NCI-H226 (cell line): ENCODE measurements around the gene RABAC1.
"Not testable (repeated sequence)": the region's sequence is repeated elsewhere in the genome, so short reads cannot be mapped to it uniquely, and the experiment has no call there.

Experiments
- DNase-seq: peaks from one replicate; pipeline ENCODE4 v3.0.0-alpha.2; 2015

The RABAC1 gene, protein sequence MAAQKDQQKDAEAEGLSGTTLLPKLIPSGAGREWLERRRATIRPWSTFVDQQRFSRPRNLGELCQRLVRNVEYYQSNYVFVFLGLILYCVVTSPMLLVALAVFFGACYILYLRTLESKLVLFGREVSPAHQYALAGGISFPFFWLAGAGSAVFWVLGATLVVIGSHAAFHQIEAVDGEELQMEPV

DNA sequence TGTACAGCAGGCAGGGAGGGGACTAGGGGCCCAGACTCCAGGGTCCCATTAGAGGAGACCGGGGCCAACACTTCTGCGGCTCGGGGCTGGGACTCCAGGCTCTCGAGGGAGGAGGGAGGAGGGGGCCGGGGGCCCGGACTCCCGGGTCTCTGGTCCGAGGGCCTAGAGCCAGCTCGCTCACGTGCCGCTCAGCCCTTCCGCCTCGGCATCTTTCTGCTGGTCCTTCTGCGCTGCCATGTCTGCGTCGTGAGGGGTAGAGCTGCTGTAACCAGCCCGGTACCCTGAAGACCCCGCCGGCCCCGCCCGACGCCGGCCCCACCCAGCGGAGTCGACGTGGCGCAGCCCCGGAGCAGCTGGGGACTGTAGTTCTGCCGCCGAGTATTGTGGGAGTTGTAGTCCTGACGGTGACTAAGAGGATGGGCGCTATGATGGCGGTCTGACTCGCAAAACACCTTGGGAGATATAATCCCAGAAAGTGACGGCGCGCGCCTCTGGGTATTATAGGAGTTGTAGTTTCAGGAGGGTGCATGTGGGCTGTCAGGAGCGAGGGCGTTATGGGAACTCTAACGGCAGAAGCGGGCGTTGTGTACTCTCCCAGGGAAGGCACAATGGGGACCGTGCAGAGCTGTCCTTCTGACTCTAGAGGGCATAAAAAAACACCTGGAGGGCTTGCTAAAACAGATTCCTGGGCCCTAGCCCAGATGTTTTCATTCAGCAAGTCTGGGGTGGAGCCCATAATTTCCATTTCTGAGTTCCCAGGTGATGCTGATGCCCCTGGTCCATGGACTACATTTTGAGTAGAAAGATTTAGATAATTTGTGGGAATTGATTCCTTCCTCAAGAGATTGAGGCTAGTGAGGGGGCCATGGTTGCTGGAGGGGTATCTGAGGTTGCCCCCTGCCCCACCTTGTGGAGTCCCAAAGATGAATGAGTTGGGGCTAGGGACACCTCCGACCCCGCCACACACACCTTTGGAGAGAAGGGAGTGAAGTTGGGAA lies at the start of gene RABAC1:
RABAC1 (minus strand) TSS at position 266 of the 998 bp plus-strand sequence; CDS start at position 237, 29 bp downstream.
- DNase-seq = peak; percentile 90

DNA sequence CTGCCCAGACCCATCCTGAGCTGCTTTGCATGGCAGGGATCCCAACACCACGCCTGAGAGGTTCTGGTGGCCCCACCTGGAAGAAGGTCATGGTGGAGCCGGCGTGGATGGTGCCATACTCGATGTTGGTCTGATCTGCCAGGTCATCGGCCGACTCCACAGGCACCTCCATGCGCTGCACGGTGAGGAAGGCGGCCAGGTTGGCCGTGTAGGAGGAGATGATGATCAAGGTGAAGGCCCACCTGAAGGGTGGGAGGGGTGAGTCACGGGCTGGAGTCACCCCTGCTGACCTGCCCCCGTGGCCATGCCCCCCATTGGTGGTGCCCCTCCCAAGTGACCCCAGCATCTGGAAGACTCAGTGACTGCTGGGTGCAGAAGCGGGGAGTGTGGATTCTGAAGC lies 47.4 kb upstream of the RABAC1 start:
- no peak for DNase-seq

GRCh38 chr19:42005504-42005903 lies 46.4 kb upstream of the RABAC1 start:
- DNase-seq = peak; percentile 1

DNA sequence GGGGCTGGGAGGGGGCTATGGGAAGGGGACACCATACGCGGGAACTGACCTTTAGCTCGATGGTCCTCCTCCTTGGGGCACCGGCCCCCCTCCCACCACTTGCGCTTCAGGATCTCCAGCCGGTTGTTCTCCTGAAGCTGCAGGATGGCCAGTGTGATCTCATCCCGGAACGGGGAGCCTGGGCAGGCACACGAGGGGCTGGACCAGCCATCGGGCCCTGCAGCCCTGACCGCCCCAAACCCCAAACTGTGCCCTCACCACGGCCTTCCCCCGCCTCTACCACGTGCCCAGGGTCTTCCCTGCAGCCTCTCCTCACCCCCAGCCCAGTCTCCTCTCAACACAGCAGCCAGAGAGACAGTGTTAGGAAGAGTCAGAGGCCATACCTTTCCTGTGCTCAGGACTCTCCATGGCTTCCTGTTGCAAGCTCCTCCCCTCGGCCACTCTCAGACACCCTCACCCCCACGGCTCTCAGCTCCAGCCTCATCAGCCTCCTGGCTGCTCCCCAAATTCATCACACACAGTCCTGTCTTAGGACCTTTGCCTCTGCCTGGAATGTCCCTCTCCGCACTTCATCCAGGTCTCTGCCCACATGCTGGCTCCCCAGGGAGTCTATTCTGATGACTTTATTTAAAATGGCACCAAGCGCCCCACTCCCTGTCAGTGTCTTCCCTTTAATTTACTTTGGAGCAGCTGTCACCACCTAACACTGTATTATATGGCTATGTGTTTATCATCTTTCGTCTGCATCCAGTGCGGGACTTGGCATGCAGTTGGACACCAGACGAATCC lies 44.6 kb upstream of the RABAC1 start:
- peak; percentile 1 for DNase-seq

DNA sequence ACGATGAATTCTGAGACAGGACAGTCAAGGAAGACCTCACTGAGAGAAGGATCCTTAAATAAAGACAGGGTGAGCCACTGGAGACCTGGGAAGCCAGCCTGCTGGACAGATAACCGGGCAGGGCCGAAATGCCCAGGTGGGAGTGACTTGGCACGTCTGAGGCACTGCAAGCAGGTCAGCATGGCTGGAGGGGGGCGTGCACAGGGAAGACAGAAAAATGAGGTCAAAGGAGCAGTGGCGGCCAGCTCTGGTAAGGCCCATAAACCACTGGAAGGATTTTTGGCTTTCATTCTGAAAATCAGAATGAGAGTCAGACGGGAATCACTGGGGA lies 40.7 kb upstream of the RABAC1 start:
- no peak for DNase-seq

DNA sequence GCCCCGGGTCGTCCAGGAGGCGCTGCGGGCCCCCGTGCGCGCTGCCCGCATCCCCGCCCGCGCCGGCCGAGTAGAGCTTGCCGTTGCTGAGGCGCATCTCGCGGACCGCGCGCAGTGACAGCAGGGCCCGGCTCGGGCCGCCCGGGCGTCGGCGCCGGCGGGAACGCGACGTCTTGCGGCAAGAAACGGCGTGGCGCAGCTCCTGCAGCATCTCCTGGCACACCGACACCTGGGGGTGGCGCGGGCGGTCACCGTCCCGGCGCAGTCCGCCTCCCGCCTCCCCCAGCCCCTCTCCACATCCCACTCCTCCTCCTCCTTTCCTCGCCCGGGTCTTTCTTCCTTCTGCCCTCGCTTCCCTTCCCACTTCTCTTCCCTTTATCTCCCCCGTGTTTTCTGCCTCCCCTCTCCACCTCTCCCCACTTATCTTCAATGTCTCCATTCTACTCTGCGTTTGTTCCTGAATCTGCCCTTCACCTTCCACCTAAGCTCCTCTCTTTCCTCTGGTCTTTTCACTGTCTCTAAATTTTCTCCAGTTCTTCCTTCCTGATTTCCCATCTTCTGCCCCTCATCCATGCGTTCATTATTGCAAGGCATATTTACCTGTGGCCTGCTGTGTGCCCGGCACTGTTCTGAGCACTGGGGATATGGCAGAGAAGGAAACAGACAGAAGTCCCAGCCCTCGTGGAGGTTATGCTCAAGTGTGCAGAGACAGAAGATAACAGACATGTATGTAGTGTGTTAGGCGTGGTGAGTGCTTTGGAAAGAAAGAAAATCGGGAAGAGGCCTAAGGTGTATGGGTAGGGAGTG lies 40.2 kb upstream of the RABAC1 start:
- DNase-seq = no peak

DNA sequence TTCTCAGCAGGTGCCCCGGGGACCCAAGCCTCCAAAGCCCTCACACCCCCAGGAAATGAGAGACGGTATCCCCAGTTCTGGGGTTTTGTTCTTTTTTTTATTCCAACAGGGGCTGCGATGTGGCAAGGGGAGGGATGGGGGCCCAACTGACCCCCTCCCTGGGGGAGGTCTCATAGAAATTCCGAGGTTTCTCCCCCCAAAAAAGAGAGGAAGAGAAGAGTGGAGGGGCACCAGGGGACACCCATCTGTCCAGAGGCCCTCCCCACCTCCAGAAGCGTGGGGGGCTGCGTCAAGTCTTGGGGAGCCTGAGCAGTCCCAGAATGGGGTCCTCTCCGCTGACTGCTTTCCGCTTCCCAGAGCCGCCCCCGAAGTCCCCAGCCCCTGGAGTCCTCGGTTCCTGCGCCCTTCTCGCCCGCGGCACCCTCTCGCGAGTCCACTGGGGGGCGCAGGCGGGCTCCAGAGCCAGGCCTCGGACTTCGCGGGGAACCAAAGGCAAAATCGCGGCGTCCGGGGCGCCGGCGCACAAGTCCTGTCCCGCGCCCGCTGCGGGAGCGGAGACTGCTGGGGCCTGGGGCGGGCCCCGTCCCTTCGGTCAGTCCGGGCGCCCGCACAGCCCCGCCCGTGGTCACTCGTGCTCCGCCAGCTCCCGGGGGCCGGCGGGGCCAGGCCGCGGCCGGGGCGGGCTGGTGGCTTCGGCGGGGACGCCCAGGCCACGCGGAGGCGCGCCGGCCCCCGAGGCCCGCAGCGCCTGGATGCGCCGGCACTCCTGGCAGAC lies 39.3 kb upstream of the RABAC1 start:
- peak; percentile 37 for DNase-seq

GRCh38 chr19:41997851-41998229 lies 38.7 kb upstream of the RABAC1 start:
- no peak for DNase-seq

DNA sequence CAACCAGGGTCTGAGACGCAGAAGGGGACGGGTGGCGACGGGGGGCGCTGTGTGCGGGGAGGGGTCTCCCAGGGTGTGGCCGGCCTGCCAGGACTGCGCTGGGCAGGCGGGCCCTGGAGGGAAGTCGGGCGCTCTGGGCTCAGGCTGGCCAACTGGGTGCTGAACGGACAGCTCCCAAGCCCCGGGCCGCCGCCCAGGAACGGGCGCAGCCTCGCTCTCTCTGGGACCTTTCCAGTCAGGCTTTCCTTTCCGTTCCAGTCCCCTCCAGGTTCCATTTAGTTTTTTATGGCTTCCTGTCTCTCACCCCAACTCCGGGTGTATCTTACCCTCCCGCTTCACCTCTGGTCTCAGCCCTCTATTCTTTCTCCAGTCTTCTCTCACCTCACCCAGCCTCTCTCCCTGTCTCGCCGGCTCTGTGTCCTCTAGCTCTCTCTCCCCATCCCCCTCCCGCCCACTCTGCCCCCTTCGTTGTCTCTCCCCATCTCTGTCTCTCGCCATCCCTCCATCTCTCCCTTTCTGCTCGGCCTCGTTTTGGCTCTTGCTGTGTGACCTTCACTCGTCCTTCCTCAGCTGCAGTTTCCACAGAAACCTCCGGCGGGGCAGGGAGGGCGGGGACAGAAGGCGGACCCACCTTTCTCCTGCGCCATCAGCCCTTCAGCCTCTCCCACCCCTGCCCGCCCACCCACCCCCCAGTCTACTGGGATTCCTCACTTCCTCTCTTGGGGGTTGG lies 38.2 kb upstream of the RABAC1 start:
- peak; percentile 41 for DNase-seq

GRCh38 chr19:41995959-41996797 lies 37.1 kb upstream of the RABAC1 start:
- peak; percentile 1 for DNase-seq

DNA sequence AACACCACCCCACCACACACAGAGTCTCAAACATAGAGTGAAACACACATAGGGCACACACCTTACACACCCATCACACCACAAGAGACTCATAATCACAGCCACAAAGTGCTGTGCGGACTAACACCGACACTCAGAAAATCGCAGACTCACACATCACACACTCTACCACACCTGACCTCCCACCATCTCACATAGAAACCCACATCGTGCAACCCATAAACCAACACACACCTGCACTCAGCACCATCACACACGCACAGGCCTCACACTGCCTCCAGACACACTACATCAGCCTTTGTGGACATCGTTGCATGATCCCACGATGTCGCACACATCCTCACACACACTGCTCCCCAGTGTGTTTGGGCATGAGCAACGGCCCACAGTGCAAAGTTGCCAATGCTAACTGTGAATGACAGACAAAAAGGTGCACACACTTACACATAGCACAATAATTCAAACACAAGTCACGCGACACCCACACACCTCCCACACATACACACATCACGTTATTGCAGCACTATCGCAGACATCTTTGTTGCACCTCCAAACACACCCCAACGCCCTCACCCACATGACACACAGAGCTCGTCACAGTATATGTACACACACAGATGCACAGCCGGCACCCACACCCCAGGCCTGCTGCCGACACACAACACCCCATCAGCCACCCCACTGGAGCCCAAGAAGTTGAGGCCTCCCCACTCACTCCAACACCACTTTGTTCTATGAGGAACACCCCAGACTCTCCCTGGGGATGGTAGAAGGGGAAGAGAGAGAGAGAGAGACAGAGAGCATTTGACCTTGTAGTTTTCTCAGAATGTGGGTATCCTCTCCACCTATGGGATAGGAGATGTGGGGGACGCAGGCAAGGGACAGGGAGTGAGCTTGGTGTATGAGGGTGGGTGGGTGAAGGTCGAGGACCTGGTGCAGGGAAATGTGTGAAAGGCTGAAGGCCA lies 36.2 kb upstream of the RABAC1 start:
- peak; percentile 1 for DNase-seq

GRCh38 chr19:41994521-41994971 lies 35.4 kb upstream of the RABAC1 start:
- peak; percentile 1 for DNase-seq

- peak; percentile 82 for DNase-seq
These were observed 34.7 kb upstream of the RABAC1 start, which contains the start of gene ATP1A3 for GRCh38 chr19:41993612-41994483. ATP1A3 (minus strand) TSS chr19:41994230; CDS start chr19:41994076, 154 bp downstream.

GRCh38 chr19:41991925-41992569 lies 32.9 kb upstream of the RABAC1 start:
- DNase-seq = not testable (repeated sequence)

DNA sequence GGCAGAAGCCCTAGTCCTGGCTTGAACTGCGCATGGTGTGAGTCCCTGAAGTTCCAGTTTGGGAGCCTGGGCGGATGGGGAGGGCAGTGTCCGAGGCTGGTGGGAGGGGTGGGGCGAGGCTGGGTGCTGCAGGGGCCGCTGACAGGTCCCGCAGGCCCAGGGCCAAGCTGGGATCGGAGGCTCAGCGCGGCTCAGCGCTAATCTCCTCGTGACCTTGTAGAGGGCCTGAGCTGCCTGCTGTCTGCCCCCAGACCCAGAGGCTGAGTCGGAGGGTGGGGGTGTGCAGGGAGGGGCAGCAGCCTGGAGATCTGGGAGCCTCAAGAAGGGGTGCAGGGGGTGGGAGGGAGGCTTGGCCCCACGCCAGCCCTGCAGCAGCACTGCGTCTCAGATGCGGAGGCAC lies 31.9 kb upstream of the RABAC1 start:
- no peak for DNase-seq

DNA sequence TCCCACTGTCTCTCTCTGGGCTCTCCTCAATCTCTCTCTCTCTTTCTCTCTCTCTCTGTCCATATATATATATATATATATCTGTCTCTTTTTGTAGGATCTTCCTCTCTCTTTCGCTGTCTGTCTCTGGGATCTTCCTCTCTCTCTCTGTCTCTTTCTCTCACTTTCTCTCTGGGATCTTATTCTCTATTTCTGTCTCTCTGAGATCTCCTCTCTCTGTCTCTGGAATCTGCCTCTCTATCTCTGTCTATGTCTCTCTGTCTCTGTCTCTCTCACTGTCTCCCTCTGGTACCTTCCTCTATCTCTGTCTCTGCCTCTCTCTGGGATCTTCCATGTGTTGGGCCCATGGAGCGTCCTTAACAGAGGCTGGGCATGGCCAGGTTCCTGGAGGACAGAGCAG lies 31.5 kb upstream of the RABAC1 start:
- DNase-seq = no peak

- no peak for DNase-seq
These were observed 30.9 kb upstream of the RABAC1 start for GRCh38 chr19:41990028-41990427.
